Psoas muscle (tissue), 8 donors: ENCODE measurements around the gene HOATZ. TPM values are rescaled to one million over a fixed set of nuclear protein-coding genes. Genes with fewer than 3 reads are reported as not detected.
A peak's percentile ranks its signal among the peaks of the same experiment; 100 is the strongest.

Experiments
- ATAC-seq, 4 donors: fragments of 200-7000 bp; cut with Tn5 transposase; one replicate each; pipeline ENCODE4 v1.9.1; 2020; ENCODE audit warnings: moderate library complexity in 3 of 4, mild to moderate bottlenecking in 2 of 4
- DNase-seq, 2 donors: peaks; one replicate each; pipeline ENCODE4 v3.0.0-alpha.2; 2020
- H3K27ac ChIP-seq: fragments of 200-600 bp; one replicate; pipeline ENCODE4 v1.8.0; 2022
- H3K27me3 ChIP-seq, 3 donors: fragments of 200-600 bp in 1 of 3; one replicate each; pipeline versions ENCODE4 v1.6.1 to v1.8.0; 2013 to 2022; ENCODE audit warnings: low read length in 2 of 3, mild to moderate bottlenecking in 2 of 3, moderate library complexity in 1 of 3; ENCODE audit not compliant: insufficient read depth in 3 of 3
- H3K36me3 ChIP-seq, 2 donors: fragments of 200-600 bp in 1 of 2; one replicate each; pipeline versions ENCODE4 v1.6.1 to v1.8.0; 2013 to 2022; ENCODE audit warnings: low read depth in 1 of 2, mild to moderate bottlenecking in 1 of 2, moderate library complexity in 1 of 2; ENCODE audit not compliant: insufficient read depth in 1 of 2
- H3K4me1 ChIP-seq: fragments of 200-600 bp; one replicate; pipeline ENCODE4 v1.8.0; 2022
- H3K4me3 ChIP-seq: fragments of 200-600 bp; one replicate; pipeline ENCODE4 v1.8.0; 2022; ENCODE audit warnings: mild to moderate bottlenecking
- H3K9me3 ChIP-seq: fragments of 200-600 bp; one replicate; pipeline ENCODE4 v1.8.0; 2022
- CTCF ChIP-seq: fragments of 200-600 bp; IDR thresholded peaks from one replicate; pipeline ENCODE4 v1.8.0; 2022; ENCODE audit warnings: antibody characterized with exemption
- WGBS, 3 donors: extraction: QIAGEN DNeasy Blood & Tissue Kit; methylation state at CpG; one replicate each; pipeline versions ENCODE4 v1.1.6 to v1.1.7; 2013; 5-methylcytosine and 5-hydroxymethylcytosine counted together
- intact Hi-C, 2 donors: fragments of 100-400 bp; cut with DNase I; formaldehyde crosslinking; loops; one replicate each; pipeline versions ENCODE4 v1.11.0 to v1.14.2; 2022
- polyA plus RNA-seq, 3 donors: library from polyadenylated mRNA; stranded (reverse); fragments of 200-250 nt; gene quantifications; one replicate each; pipeline ENCODE4 v1.2.3, GENCODE V29; 2013
- total RNA-seq, 4 donors: library from RNA; stranded (reverse); fragmentation: NEBNext Ultra II Directional in 2 of 4; extraction: Animal tissue kit (Norgen Biotek cat#: 25700) in 2 of 4; gene quantifications; one replicate each; pipeline versions ENCODE4 v1.2.1 to v1.2.4, GENCODE V29; 2021 to 2023
- donor health status: healthy with polysubstance abuse.
- donor health status: DM: no; HTN: no; CAD: no; lungs with moderate emphysema.
- donor health status: Bipolar disorder and iron deficiency.
- donor health status: healthy.
- donor health status: DM: yes; HTN: yes; CAD: no.
- donor health status: DM: no; HTN: no; CAD: no.
- donor health status: DM: no; HTN: no; CAD: no.
- donor health status: DM: yes; HTN: yes; CAD: no.

The HOATZ gene
- total and polyA plus RNA-seq, 7 donors = not detected

GRCh38 chr11:111574373-111575225, 60.0 kb downstream of the HOATZ start:
- H3K9me3 ChIP-seq = no peaks in the 10 kb centered on the region
- H3K27ac ChIP-seq = peak overlapping the region; percentile 54
- H3K36me3 ChIP-seq = no peaks in the 10 kb centered on the region
- H3K4me3 ChIP-seq = peak overlapping the region; percentile 42
- H3K4me1 ChIP-seq = peaks cover 18% of the 10 kb centered on the region
- 31 to 50% (median 33%) methylated on average over 7 of the region's 7 CpGs for WGBS, 3 donors
- ATAC-seq = peak in 3 of 4 donors; percentile 9 to 49 (median 30)
- intact Hi-C loops = no loop called here
- DNase-seq = no peak
- TF ChIP-seq CTCF = no peak
- H3K27me3 ChIP-seq = no peaks in the 10 kb centered on the region

GRCh38 chr11:111575740-111576139, 61.2 kb downstream of the HOATZ start:
- TF ChIP-seq CTCF = no peak
- 88 to 95% (median 91%) methylated on average over 6 of the region's 6 CpGs for WGBS, 3 donors

GRCh38 chr11:111577821-111578220, 63.2 kb downstream of the HOATZ start:
- WGBS, 3 donors = 80 to 84% (median 84%) methylated on average over 4 of the region's 4 CpGs

More at GRCh38 chr11:111575740-111576139, 61.2 kb downstream of the HOATZ start:
- Histone ChIP-seq H3K4me3 (no peak overlapping the region), H3K27me3 (no peaks in the 10 kb centered on the region), H3K4me1 (peaks cover 18% of the 10 kb centered on the region), H3K9me3 (no peaks in the 10 kb centered on the region), H3K27ac (no peak overlapping the region), H3K36me3 (no peaks in the 10 kb centered on the region)
- intact Hi-C loops = no loop called here
- ATAC-seq (no peak), DNase-seq (no peak)

GRCh38 chr11:111581341-111581740, 66.8 kb downstream of the HOATZ start:
- H3K27ac ChIP-seq = no peak overlapping the region
- H3K36me3 ChIP-seq = no peaks in the 10 kb centered on the region
- no peak overlapping the region for H3K4me3 ChIP-seq
- H3K27me3 ChIP-seq = no peaks in the 10 kb centered on the region
- intact Hi-C loops = no loop called here
- ATAC-seq = no peak
- TF ChIP-seq CTCF = no peak
- no peak for DNase-seq
- no peaks in the 10 kb centered on the region for H3K9me3 ChIP-seq
- 96 to 100% (median 96%) methylated on average over 1 of the region's 1 CpG for WGBS, 3 donors
- H3K4me1 ChIP-seq = no peaks in the 10 kb centered on the region

More at GRCh38 chr11:111577821-111578220, 63.2 kb downstream of the HOATZ start:
- no peak overlapping the region for H3K4me3 ChIP-seq
- TF ChIP-seq CTCF = no peak
- DNase-seq (no peak), ATAC-seq (no peak)
- H3K9me3 ChIP-seq = no peaks in the 10 kb centered on the region
- H3K27ac ChIP-seq = no peak overlapping the region
- H3K27me3 ChIP-seq = no peaks in the 10 kb centered on the region
- intact Hi-C loops = no loop called here
- H3K36me3 ChIP-seq = no peaks in the 10 kb centered on the region
- H3K4me1 ChIP-seq = peaks cover 18% of the 10 kb centered on the region

GRCh38 chr11:111582163-111582562, 67.6 kb downstream of the HOATZ start:
- no peaks in the 10 kb centered on the region for H3K9me3 ChIP-seq
- no peaks in the 10 kb centered on the region for H3K27me3 ChIP-seq
- no peak for DNase-seq
- intact Hi-C loops = no loop called here
- TF ChIP-seq CTCF = no peak
- H3K27ac ChIP-seq = no peak overlapping the region
- no peaks in the 10 kb centered on the region for H3K4me1 ChIP-seq
- H3K36me3 ChIP-seq = no peaks in the 10 kb centered on the region
- no peak for ATAC-seq
- H3K4me3 ChIP-seq = no peak overlapping the region
